Astrocyte of the spinal cord (primary cell): ENCODE measurements around the gene NT5M.

Experiments used
- DNase-seq: peaks from one replicate; pipeline ENCODE4 v3.0.0; 2011; ENCODE audit warnings: low read depth, low spot score
- H3K4me3 ChIP-seq: 2 replicates; pipeline ENCODE4 v1.5.1; 2011; ENCODE audit warnings: low read depth, mild to moderate bottlenecking, low read length, moderate library complexity
- in situ Hi-C: cut with HindIII; loops from 2 replicates; pipeline ENCODE4 v1.10.0; 2017; ENCODE audit warnings: low sequenced_read_pairs
- TF ChIP-seq, protein P1 (sequence below): IDR thresholded peaks from 2 replicates; pipeline ENCODE4 v1.5.1; 2012; ENCODE audit warnings: low read depth, mild to moderate bottlenecking, low read length, inconsistent platforms

NT5M gene

DNA sequence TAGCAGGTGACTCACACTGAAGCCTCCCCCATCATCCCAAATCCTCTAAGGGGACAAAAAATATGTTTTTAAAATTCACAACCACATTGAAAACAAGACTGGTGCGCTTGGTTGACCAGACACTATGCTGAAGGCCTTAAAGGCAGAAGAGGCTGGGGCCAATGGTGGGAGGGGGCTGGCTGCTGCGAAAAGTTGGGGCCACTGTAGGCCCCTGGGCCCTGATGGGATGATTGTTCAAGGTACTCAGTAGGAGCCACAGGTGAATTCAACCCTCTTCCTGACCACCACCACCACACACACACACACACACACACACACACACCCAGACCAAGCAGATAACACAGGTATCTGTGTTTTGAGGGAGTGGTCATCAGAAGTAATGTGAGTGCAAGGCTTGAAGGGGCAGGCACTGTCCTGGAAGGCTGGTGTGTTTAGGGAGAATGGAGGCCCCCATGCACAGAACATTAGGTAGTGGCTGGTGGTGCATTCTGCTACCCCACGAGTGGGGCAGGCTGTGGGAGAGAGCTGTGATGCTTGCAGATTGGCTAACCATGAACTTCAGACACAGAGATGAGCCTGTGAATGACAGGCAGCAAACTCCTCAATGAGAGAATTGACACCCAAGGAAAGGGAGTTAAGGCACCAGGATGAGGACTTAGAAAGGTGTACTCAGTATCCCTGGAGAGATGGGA, 55.0 kb downstream of the NT5M start:
- in situ Hi-C loops: loop anchor here (25.0 kb wide), 1 partner anchor 229 kb away; the partner anchor contains the start of gene PEMT
- no peak overlapping the region for H3K4me3 ChIP-seq
- TF ChIP-seq, protein P1, sequence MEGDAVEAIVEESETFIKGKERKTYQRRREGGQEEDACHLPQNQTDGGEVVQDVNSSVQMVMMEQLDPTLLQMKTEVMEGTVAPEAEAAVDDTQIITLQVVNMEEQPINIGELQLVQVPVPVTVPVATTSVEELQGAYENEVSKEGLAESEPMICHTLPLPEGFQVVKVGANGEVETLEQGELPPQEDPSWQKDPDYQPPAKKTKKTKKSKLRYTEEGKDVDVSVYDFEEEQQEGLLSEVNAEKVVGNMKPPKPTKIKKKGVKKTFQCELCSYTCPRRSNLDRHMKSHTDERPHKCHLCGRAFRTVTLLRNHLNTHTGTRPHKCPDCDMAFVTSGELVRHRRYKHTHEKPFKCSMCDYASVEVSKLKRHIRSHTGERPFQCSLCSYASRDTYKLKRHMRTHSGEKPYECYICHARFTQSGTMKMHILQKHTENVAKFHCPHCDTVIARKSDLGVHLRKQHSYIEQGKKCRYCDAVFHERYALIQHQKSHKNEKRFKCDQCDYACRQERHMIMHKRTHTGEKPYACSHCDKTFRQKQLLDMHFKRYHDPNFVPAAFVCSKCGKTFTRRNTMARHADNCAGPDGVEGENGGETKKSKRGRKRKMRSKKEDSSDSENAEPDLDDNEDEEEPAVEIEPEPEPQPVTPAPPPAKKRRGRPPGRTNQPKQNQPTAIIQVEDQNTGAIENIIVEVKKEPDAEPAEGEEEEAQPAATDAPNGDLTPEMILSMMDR: no peak
- DNase-seq: no peak

GRCh38 chr17:17358866-17359265, 55.7 kb downstream of the NT5M start:
- in situ Hi-C loops: loop anchor here (25.0 kb wide), 1 partner anchor 228 kb away; the partner anchor contains the start of gene PEMT
- DNase-seq: no peak
- TF ChIP-seq, protein P1: no peak
- no peak overlapping the region for H3K4me3 ChIP-seq

DNA sequence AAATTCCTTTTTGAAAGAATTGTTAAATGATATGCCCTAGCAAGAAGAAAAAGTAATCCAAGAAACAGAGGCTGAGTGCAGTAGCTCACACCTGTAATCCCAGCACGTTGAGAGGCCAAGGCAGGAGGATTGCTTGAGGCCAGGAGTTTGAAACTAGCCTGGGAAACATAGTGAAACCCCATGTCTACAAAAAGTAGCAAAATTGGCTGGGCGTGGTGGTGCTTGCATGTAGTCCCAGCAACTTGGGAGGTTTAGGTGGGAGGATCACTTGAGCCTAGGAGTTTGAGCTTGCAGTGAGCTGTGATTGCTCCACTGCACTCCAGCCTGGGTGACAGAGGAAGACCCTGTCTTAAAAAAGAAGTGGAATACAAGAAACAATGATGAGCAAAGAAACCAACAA, 56.1 kb downstream of the NT5M start:
- no peak overlapping the region for H3K4me3 ChIP-seq
- TF ChIP-seq, protein P1: no peak
- in situ Hi-C loops: loop anchor here (25.0 kb wide), 1 partner anchor 228 kb away; the partner anchor contains the start of gene PEMT
- no peak for DNase-seq

DNA sequence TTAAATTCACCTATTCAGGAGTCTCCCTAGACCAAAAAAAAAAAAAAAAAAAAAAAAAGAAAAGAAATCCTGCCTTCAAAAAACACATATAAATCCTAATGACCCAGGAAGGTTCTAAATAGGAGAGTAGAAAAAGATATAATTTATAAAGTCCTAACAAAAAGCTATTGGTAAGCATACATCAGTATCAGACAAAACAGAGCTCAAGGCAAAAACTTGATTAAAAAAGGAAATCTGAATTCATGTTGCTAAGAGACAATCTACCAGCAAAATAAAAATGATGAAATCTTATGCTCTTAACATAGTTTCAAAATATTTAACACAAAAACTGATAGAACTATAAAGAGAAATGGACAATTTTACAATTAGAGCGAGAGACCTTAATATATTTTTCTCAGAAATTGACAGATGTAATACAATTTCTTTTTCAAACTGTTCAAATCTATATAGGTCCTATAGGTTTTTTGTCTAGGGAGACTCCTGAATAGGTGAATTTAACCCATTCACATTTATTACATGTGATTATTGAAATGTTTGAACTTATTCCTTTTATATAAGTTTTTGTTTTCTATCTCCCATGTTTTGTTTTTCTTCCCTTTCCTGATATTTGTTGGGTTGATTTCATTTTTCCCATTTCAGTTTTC, 57.0 kb downstream of the NT5M start:
- no peak for DNase-seq
- TF ChIP-seq, protein P1: no peak
- in situ Hi-C loops: loop anchor here (25.0 kb wide), 1 partner anchor 227 kb away; the partner anchor contains the start of gene PEMT
- no peak overlapping the region for H3K4me3 ChIP-seq

GRCh38 chr17:17361543-17361866, 58.3 kb downstream of the NT5M start:
- in situ Hi-C loops: loop anchor here (25.0 kb wide), 1 partner anchor 226 kb away; the partner anchor contains the start of gene PEMT
- DNase-seq: no peak
- H3K4me3 ChIP-seq: no peak overlapping the region
- TF ChIP-seq, protein P1: no peak

DNA sequence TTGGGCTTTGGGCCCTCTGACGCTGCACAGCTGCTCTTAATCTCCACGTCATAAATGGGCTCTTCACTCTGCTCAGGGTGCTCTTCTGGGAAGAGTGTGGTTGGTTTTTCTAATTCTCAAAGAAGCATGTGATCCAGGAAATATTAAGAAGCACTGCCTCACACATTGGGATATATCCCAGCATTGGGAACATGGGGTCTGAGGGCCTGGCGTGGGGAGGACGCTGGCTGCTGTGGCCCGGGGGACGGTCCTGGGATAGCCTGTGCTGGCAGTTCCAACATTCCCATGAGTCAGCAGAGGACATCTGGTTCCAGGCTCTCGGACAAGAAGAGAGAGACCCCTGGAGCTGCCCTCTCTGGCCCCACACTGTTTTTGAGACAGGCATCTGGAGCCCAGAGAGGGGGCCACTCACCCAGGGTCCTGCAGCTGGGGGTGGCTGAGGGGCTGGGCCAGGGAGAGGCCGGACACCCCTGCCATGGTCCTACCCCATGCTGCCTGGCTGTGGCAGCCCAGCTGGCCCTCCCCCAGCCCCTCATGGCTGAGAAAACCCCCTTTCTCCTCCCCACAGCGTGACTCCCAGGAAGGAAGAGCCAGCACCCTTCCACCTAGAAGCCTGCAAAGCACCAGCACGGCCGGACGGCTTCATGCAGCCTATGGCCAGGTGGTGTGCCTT, 58.8 kb downstream of the NT5M start:
- in situ Hi-C loops: loop anchor here (25.0 kb wide), 1 partner anchor 225 kb away; the partner anchor contains the start of gene PEMT
- no peak for DNase-seq
- H3K4me3 ChIP-seq: no peak overlapping the region
- TF ChIP-seq, protein P1: no peak
